Ascending aorta (tissue), 2 donors: ENCODE results near the gene ASB3. TPM values are rescaled to one million over a fixed set of nuclear protein-coding genes. Genes with fewer than 3 reads are reported as not detected.

Experiments
- DNase-seq, 2 donors: peaks; one replicate each; pipeline ENCODE4 v3.0.0-alpha.2; 2019; ENCODE audit warnings: low spot score in 2 of 2
- H3K27ac ChIP-seq, 2 donors: fragments of 200-600 bp; sonication (generic); one replicate each; pipeline ENCODE4 v1.5.1; 2016 to 2017; ENCODE audit warnings: mild to moderate bottlenecking in 1 of 2
- H3K27me3 ChIP-seq: fragments of 200-600 bp; sonication (generic); one replicate; pipeline ENCODE4 v1.5.1; 2017
- H3K36me3 ChIP-seq, 2 donors: fragments of 200-600 bp; sonication (generic); one replicate each; pipeline ENCODE4 v1.5.1; 2016
- H3K4me1 ChIP-seq, 2 donors: fragments of 200-600 bp; sonication (generic); one replicate each; pipeline ENCODE4 v1.5.1; 2016 to 2017; ENCODE audit warnings: mild to moderate bottlenecking in 1 of 2
- H3K4me3 ChIP-seq, 2 donors: fragments of 200-600 bp; sonication (generic); one replicate each; pipeline ENCODE4 v1.5.1; 2016 to 2017; ENCODE audit warnings: mild to moderate bottlenecking in 1 of 2
- H3K9me3 ChIP-seq, 2 donors: fragments of 200-600 bp; sonication (generic); one replicate each; pipeline ENCODE4 v1.5.1; 2016
- CTCF ChIP-seq, 3 experiments: fragments of 200-600 bp in 2 of 3; fragments of 450-650 bp in 1 of 3; sonication (generic) in 2 of 3; IDR thresholded peaks; one replicate each; pipeline ENCODE4 v1.5.1; 2016 to 2019; ENCODE audit warnings: antibody characterized with exemption in 3 of 3, mild to moderate bottlenecking in 1 of 3, moderate library complexity in 1 of 3
- intact Hi-C: fragments of 100-400 bp; cut with DNase I; formaldehyde crosslinking; loops from one replicate; pipeline ENCODE4 v1.15.1; 2023
- total RNA-seq: library from RNA; depleted of rRNA; stranded (reverse); fragments of >200 nt; gene quantifications from one replicate; pipeline ENCODE4 v1.1.0, GENCODE V29; 2016

ASB3 gene
- total RNA-seq, 1 donor from 2014 or later, result 3.4 TPM

- Histone ChIP-seq H3K4me3 (no peak overlapping the region), H3K36me3 (peaks cover 11 to 18% of the 10 kb centered on the region in 2 donors), H3K27ac (no peak overlapping the region), H3K4me1 (no peaks in the 10 kb centered on the region), H3K27me3 (no peaks in the 10 kb centered on the region), H3K9me3 (no peaks in the 10 kb centered on the region)
- intact Hi-C loops, result no loop called here
- DNase-seq, result no peak
- no peak for TF ChIP-seq CTCF (IDR thresholded peaks at IDR 0.05)
Measured at GRCh38 chr2:53695575-53695974, 91.2 kb downstream of the ASB3 start.

GRCh38 chr2:53694096-53694771, 92.5 kb downstream of the ASB3 start:
- Histone ChIP-seq H3K4me3 (no peak overlapping the region), H3K36me3 (peaks cover 5% of the 10 kb centered on the region in 2 donors), H3K9me3 (no peaks in the 10 kb centered on the region), H3K4me1 (no peaks in the 10 kb centered on the region), H3K27ac (no peak overlapping the region), H3K27me3 (no peaks in the 10 kb centered on the region)
- TF ChIP-seq CTCF (IDR thresholded peaks at IDR 0.05), result no peak
- intact Hi-C loops, result no loop called here
- no peak for DNase-seq

GRCh38 chr2:53690876-53691275, 95.9 kb downstream of the ASB3 start:
- Histone ChIP-seq H3K36me3 (peaks cover 3% of the 10 kb centered on the region in 2 donors), H3K9me3 (no peaks in the 10 kb centered on the region), H3K27ac (no peak overlapping the region), H3K27me3 (no peaks in the 10 kb centered on the region), H3K4me1 (no peaks in the 10 kb centered on the region), H3K4me3 (no peak overlapping the region)
- no peak for DNase-seq
- intact Hi-C loops, result no loop called here
- no peak for TF ChIP-seq CTCF (IDR thresholded peaks at IDR 0.05)

- Histone ChIP-seq H3K36me3 (no peaks in the 10 kb centered on the region), H3K4me3 (no peak overlapping the region), H3K4me1 (no peaks in the 10 kb centered on the region), H3K27me3 (no peaks in the 10 kb centered on the region), H3K27ac (no peak overlapping the region), H3K9me3 (no peaks in the 10 kb centered on the region)
- no peak for TF ChIP-seq CTCF (IDR thresholded peaks at IDR 0.05)
- intact Hi-C loops, result no loop called here
- no peak for DNase-seq
Measured at GRCh38 chr2:53672881-53673522, 113.8 kb downstream of the ASB3 start.

- Histone ChIP-seq H3K9me3 (no peaks in the 10 kb centered on the region), H3K27me3 (no peaks in the 10 kb centered on the region), H3K4me1 (no peaks in the 10 kb centered on the region), H3K27ac (no peak overlapping the region), H3K36me3 (no peaks in the 10 kb centered on the region), H3K4me3 (no peak overlapping the region)
- TF ChIP-seq CTCF (IDR thresholded peaks at IDR 0.05), result no peak
- intact Hi-C loops, result no loop called here
- DNase-seq, result no peak
Measured at GRCh38 chr2:53670331-53670730, 116.4 kb downstream of the ASB3 start.
